Lung (tissue), 12 donors: Measurements from ENCODE around the gene PPWD1. TPM values are rescaled to one million over a fixed set of nuclear protein-coding genes. Genes with fewer than 3 reads are reported as not detected.
"Not testable (repeated sequence)": the region's sequence is repeated elsewhere in the genome, so short reads cannot be mapped to it uniquely, and the experiment has no call there.

Source experiments
- ATAC-seq: fragments of 200-7000 bp; cut with Tn5 transposase; one replicate; pipeline ENCODE4 v1.9.1; 2020; ENCODE audit warnings: moderate number of reproducible peaks; ENCODE audit not compliant: insufficient read depth, low FRiP score
- DNase-seq, 3 donors: peaks; one replicate each; pipeline ENCODE4 v3.0.0-alpha.2; 2013 to 2017
- H3K27ac ChIP-seq, 2 donors: one replicate each; pipeline ENCODE4 v1.5.1; 2013; ENCODE audit warnings: mild to moderate bottlenecking in 2 of 2, moderate library complexity in 2 of 2, control low read depth in 1 of 2, inconsistent platforms in 1 of 2, low read depth in 1 of 2, low read length in 1 of 2
- H3K27me3 ChIP-seq, 3 donors: one replicate each; pipeline ENCODE4 v1.5.1; 2013; ENCODE audit warnings: low read length in 2 of 3; ENCODE audit not compliant: control insufficient read depth in 3 of 3, insufficient read depth in 3 of 3
- H3K36me3 ChIP-seq, 4 donors: one replicate each; pipeline ENCODE4 v1.5.1; 2013; ENCODE audit warnings: low read length in 4 of 4, mild to moderate bottlenecking in 1 of 4, moderate library complexity in 1 of 4; ENCODE audit not compliant: control insufficient read depth in 4 of 4, insufficient read depth in 4 of 4
- H3K4me1 ChIP-seq, 5 donors: one replicate each; pipeline ENCODE4 v1.5.1; 2013; ENCODE audit warnings: low read length in 5 of 5, mild to moderate bottlenecking in 2 of 5, moderate library complexity in 1 of 5; ENCODE audit not compliant: control insufficient read depth in 5 of 5, insufficient read depth in 5 of 5
- H3K4me3 ChIP-seq: one replicate; pipeline ENCODE4 v1.5.1; 2013; ENCODE audit warnings: mild to moderate bottlenecking, control low read depth, moderate library complexity
- H3K9ac ChIP-seq, 2 donors: one replicate each; pipeline ENCODE4 v1.5.1; 2013; ENCODE audit warnings: low read length in 2 of 2, control low read depth in 1 of 2; ENCODE audit not compliant: insufficient read depth in 1 of 2
- H3K9me3 ChIP-seq, 4 donors: one replicate each; pipeline ENCODE4 v1.5.1; 2013; ENCODE audit warnings: low read length in 3 of 4, mild to moderate bottlenecking in 1 of 4, moderate library complexity in 1 of 4; ENCODE audit not compliant: control insufficient read depth in 4 of 4, insufficient read depth in 3 of 4
- WGBS, 2 donors: extraction: QIAGEN DNeasy Blood & Tissue Kit; methylation state at CpG; one replicate each; pipeline ENCODE4 v1.1.7; 2013; 5-methylcytosine and 5-hydroxymethylcytosine counted together
- polyA plus RNA-seq, 2 donors: library from polyadenylated mRNA; stranded (reverse); fragments of 200-250 nt; gene quantifications; one replicate each; pipeline ENCODE4 v1.2.1, GENCODE V29; 2013
- total RNA-seq, 2 donors: library from RNA; depleted of rRNA in 1 of 2; stranded (reverse); fragments of >200 nt in 1 of 2; gene quantifications; one replicate each; pipeline ENCODE4 v1.2.1, GENCODE V29; 2014 to 2021
- TF ChIP-seq, protein P1 (sequence below): IDR thresholded peaks from 2 replicates; pipeline ENCODE4 v1.5.1; 2012; ENCODE audit warnings: mild to moderate bottlenecking; ENCODE audit errors: control extremely low read depth, extremely low read depth
- donor health status: control.
- donor health status: control.
- donor health status: Bipolar disorder and iron deficiency.
- donor health status: healthy.
- donor health status: DM: yes; HTN: yes; CAD: no.

The PPWD1 gene
- total and polyA plus RNA-seq, 4 donors: 15.1 to 107 (median 26.2) TPM

DNA sequence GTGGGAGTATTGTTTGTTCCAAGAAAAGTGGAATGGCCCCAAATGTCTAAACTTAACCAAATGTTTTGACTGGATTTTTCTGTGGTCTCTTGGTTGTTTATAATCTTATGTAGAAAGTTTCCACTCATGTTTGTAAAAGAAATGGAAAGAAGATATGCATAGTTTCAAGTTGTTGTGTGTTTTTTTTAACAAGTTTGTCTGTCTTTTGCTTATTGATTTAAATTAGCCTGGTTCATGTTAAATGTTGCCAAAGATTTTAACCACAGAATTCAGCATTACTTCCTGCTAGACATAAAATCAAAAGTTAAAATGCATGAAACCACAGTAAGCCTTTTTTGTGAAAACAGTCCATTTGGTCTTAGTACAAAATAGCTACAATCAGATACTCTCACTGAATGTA, 14.0 kb downstream of the PPWD1 start:
- TF ChIP-seq, protein P1, sequence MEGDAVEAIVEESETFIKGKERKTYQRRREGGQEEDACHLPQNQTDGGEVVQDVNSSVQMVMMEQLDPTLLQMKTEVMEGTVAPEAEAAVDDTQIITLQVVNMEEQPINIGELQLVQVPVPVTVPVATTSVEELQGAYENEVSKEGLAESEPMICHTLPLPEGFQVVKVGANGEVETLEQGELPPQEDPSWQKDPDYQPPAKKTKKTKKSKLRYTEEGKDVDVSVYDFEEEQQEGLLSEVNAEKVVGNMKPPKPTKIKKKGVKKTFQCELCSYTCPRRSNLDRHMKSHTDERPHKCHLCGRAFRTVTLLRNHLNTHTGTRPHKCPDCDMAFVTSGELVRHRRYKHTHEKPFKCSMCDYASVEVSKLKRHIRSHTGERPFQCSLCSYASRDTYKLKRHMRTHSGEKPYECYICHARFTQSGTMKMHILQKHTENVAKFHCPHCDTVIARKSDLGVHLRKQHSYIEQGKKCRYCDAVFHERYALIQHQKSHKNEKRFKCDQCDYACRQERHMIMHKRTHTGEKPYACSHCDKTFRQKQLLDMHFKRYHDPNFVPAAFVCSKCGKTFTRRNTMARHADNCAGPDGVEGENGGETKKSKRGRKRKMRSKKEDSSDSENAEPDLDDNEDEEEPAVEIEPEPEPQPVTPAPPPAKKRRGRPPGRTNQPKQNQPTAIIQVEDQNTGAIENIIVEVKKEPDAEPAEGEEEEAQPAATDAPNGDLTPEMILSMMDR: no peak
- Histone ChIP-seq H3K27me3 (no peaks in the 10 kb centered on the region), H3K9me3 (no peaks in the 10 kb centered on the region), H3K27ac (no peak overlapping the region), H3K4me3 (no peak overlapping the region), H3K9ac (no peak overlapping the region), H3K36me3 (peaks cover 8 to 28% (median 25%) of the 10 kb centered on the region in 4 donors), H3K4me1 (no peaks in the 10 kb centered on the region)
- DNase-seq (no peak), ATAC-seq (no peak)

DNA sequence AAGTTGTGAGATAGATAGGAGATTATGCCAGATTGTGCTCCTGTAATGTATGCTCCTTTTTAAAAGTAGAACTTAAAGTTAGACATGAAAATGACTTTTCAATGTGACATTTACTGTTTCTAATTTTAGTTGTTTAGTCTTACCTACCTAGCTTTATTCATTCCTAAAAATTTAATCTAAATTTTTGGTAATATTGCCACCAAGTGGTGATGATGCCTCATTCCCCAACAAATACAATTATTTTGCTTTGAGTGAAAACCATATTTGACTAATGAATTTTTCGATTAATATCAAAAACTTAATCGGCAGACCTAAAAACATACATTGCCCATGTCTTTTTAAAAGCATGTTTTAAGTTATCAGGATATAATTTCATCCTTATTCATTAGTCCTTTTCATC, 25.6 kb downstream of the PPWD1 start:
- DNase-seq (no peak), ATAC-seq (no peak)
- H3K36me3 ChIP-seq: peaks cover 9 to 43% (median 26%) of the 10 kb centered on the region in 4 donors
- 93 to 96% methylated on average over 2 of the region's 2 CpGs for WGBS, 2 donors
- H3K27ac ChIP-seq: no peak overlapping the region
- H3K4me1 ChIP-seq: no peaks in the 10 kb centered on the region
- TF ChIP-seq, protein P1: no peak
- no peaks in the 10 kb centered on the region for H3K27me3 ChIP-seq
- H3K9ac ChIP-seq: no peak overlapping the region
- no peak overlapping the region for H3K4me3 ChIP-seq
- H3K9me3 ChIP-seq: no peaks in the 10 kb centered on the region

DNA sequence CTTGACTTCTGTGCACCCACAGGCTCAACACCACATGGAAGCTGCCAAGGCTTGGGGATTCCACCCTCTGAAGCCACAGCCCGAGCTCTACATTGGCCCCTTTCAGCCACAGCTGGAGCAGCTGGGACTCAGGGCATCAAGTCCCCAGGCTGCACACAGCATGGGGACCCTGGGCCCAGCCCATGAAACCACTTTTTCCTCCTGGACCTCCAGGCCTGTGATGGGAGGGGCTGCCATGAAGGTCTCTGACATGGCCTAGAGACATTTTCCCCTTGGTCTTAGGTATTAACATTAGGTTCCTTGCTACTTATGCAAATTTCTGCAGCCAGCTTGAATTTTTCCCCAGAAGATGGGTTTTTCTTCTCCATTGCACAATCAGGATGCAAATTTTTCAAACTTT, 38.7 kb downstream of the PPWD1 start:
- 99 to 100% methylated on average over 1 of the region's 1 CpG for WGBS, 2 donors
- H3K27ac ChIP-seq, H3K9me3 ChIP-seq, H3K9ac ChIP-seq, ATAC-seq, H3K4me3 ChIP-seq, H3K4me1 ChIP-seq, H3K27me3 ChIP-seq, DNase-seq: not testable (repeated sequence)
- peaks cover 15 to 53% (median 38%) of the 10 kb centered on the region in 4 donors for H3K36me3 ChIP-seq

- Histone ChIP-seq H3K4me1 (peaks cover 0 to 2% (median 0%) of the 10 kb centered on the region in 5 donors), H3K9ac (no peak overlapping the region), H3K27ac (no peak overlapping the region), H3K9me3 (no peaks in the 10 kb centered on the region), H3K27me3 (no peaks in the 10 kb centered on the region), H3K36me3 (peaks cover 14 to 54% (median 28%) of the 10 kb centered on the region in 4 donors), H3K4me3 (no peak overlapping the region)
- peak; percentile 61 to 84 (median 65) for DNase-seq
- TF ChIP-seq, protein P1: no peak
- 74 to 91% methylated on average over 3 of the region's 3 CpGs for WGBS, 2 donors
- ATAC-seq: peak; percentile 75
Observed at GRCh38 chr5:65611524-65611923, 48.4 kb downstream of the PPWD1 start.
